Measurements from ENCODE around the gene NTN4.
"Not testable (repeated sequence)": the region's sequence is repeated elsewhere in the genome, so short reads cannot be mapped to it uniquely, and the experiment has no call there.

Gene NTN4

GRCh38 chr12:95834572-95834971 is 44.0 kb upstream of the NTN4 start:
- no peaks in the 10 kb centered on the region for H3K4me1 ChIP-seq (ENCODE audit: control insufficient read depth in 1 of 2, insufficient read depth in 1 of 2, low read depth in 1 of 2, low read length in 1 of 2)
- no peaks in the 10 kb centered on the region for H3K36me3 ChIP-seq
- peaks cover 69% of the 10 kb centered on the region for H3K27me3 ChIP-seq
- H3K9me3 ChIP-seq: no peaks in the 10 kb centered on the region
- no peak overlapping the region for H3K27ac ChIP-seq
- H3K4me3 ChIP-seq (ENCODE audit: low read depth in 1 of 2, low read length in 1 of 2): no peak overlapping the region
- TF ChIP-seq, protein P1, sequence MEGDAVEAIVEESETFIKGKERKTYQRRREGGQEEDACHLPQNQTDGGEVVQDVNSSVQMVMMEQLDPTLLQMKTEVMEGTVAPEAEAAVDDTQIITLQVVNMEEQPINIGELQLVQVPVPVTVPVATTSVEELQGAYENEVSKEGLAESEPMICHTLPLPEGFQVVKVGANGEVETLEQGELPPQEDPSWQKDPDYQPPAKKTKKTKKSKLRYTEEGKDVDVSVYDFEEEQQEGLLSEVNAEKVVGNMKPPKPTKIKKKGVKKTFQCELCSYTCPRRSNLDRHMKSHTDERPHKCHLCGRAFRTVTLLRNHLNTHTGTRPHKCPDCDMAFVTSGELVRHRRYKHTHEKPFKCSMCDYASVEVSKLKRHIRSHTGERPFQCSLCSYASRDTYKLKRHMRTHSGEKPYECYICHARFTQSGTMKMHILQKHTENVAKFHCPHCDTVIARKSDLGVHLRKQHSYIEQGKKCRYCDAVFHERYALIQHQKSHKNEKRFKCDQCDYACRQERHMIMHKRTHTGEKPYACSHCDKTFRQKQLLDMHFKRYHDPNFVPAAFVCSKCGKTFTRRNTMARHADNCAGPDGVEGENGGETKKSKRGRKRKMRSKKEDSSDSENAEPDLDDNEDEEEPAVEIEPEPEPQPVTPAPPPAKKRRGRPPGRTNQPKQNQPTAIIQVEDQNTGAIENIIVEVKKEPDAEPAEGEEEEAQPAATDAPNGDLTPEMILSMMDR (IDR thresholded peaks at IDR 0.05): no peak

DNA sequence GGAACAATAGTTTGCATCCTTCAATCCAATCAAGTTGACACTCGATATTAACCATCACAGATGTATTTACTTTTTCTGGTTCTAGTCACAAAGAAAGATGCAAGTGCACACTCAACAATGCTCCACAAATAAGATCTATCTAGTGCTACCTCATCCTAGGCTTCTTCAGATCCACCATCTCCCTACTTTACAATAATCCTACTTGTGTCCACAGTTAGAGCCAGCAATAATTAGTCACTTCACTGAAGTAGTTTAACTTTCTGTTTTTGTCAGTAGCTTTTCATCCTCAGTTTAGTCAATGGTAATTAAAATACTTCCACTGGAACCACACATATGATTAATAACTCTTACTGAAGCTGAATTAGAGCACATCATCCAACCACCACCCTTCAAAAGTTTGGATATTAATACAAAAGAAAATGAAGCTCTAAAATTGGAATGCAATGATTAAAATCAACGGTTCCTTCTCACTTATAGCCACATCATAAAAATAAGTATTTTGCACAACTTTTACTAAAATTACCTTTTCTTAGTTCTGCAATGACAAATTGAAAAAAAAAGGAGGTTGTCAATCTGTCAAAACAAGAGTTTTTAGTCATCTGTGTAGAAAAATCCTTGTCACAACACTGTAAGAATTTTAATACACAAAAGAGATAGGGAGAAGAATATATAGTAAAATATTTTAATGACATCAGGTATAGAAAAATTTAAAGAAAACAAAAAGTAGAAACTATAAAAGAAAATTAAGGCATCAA is 39.9 kb upstream of the NTN4 start:
- H3K9me3 ChIP-seq: no peaks in the 10 kb centered on the region
- H3K36me3 ChIP-seq: no peaks in the 10 kb centered on the region
- H3K4me3 ChIP-seq (ENCODE audit: low read depth in 1 of 2, low read length in 1 of 2): no peak overlapping the region
- TF ChIP-seq, protein P1 (IDR thresholded peaks at IDR 0.05): no peak
- H3K4me1 ChIP-seq (ENCODE audit: control insufficient read depth in 1 of 2, insufficient read depth in 1 of 2, low read depth in 1 of 2, low read length in 1 of 2): no peaks in the 10 kb centered on the region
- peaks cover 58% of the 10 kb centered on the region for H3K27me3 ChIP-seq
- no peak overlapping the region for H3K27ac ChIP-seq

GRCh38 chr12:95829395-95829794 is 38.8 kb upstream of the NTN4 start:
- Histone ChIP-seq H3K36me3 (no peaks in the 10 kb centered on the region), H3K27ac (no peak overlapping the region), H3K4me3 (ENCODE audit: low read depth in 1 of 2, low read length in 1 of 2) (no peak overlapping the region), H3K4me1 (ENCODE audit: control insufficient read depth in 1 of 2, insufficient read depth in 1 of 2, low read depth in 1 of 2, low read length in 1 of 2) (no peaks in the 10 kb centered on the region), H3K27me3 (peaks cover 55% of the 10 kb centered on the region), H3K9me3 (no peaks in the 10 kb centered on the region)
- TF ChIP-seq, protein P1 (IDR thresholded peaks at IDR 0.05): no peak

- Histone ChIP-seq H3K27ac (no peak overlapping the region), H3K36me3 (no peaks in the 10 kb centered on the region)
These were observed 29.6 kb upstream of the NTN4 start for GRCh38 chr12:95820096-95820703.

GRCh38 chr12:95815632-95816212 is 25.2 kb upstream of the NTN4 start:
- Histone ChIP-seq H3K27ac (no peak overlapping the region), H3K36me3 (no peaks in the 10 kb centered on the region), H3K4me1 (ENCODE audit: control insufficient read depth in 1 of 2, insufficient read depth in 1 of 2, low read depth in 1 of 2, low read length in 1 of 2) (no peaks in the 10 kb centered on the region), H3K9me3 (no peaks in the 10 kb centered on the region), H3K4me3 (ENCODE audit: low read depth in 1 of 2, low read length in 1 of 2) (no peak overlapping the region), H3K27me3 (peaks cover 60% of the 10 kb centered on the region)
- TF ChIP-seq, protein P1 (IDR thresholded peaks at IDR 0.05): no peak

More at GRCh38 chr12:95820096-95820703, 29.6 kb upstream of the NTN4 start:
- TF ChIP-seq, protein P1 (IDR thresholded peaks at IDR 0.05): no peak
- Histone ChIP-seq H3K4me3 (ENCODE audit: low read depth in 1 of 2, low read length in 1 of 2) (no peak overlapping the region), H3K4me1 (ENCODE audit: control insufficient read depth in 1 of 2, insufficient read depth in 1 of 2, low read depth in 1 of 2, low read length in 1 of 2) (no peaks in the 10 kb centered on the region), H3K9me3 (no peaks in the 10 kb centered on the region), H3K27me3 (peaks cover 58% of the 10 kb centered on the region)

- not testable (repeated sequence) for H3K4me3 ChIP-seq (ENCODE audit: low read depth in 1 of 2, low read length in 1 of 2); H3K27ac ChIP-seq; H3K9me3 ChIP-seq; H3K36me3 ChIP-seq; H3K4me1 ChIP-seq (ENCODE audit: control insufficient read depth in 1 of 2, insufficient read depth in 1 of 2, low read depth in 1 of 2, low read length in 1 of 2)
- H3K27me3 ChIP-seq: peaks cover 78% of the 10 kb centered on the region
These were observed 21.6 kb upstream of the NTN4 start for GRCh38 chr12:95812155-95812554.

All from neutrophil (primary cell).